Aorta (tissue), 5 donors: Measurements from ENCODE around the gene SLC6A15. TPM values are rescaled to one million over a fixed set of nuclear protein-coding genes. Genes with fewer than 3 reads are reported as not detected.

ENCODE experiments used
- ATAC-seq: fragments of 200-7000 bp; cut with Tn5 transposase; one replicate; pipeline ENCODE4 v1.9.1; 2022; ENCODE audit warnings: moderate library complexity; ENCODE audit not compliant: low FRiP score
- DNase-seq, 2 donors: peaks; one replicate each; pipeline ENCODE4 v3.0.0-alpha.2; 2020
- H3K27ac ChIP-seq, 2 donors: one replicate each; pipeline ENCODE4 v1.5.1; 2013; ENCODE audit warnings: low read length in 2 of 2, mild to moderate bottlenecking in 2 of 2, moderate library complexity in 2 of 2, control low read depth in 1 of 2, inconsistent platforms in 1 of 2, low read depth in 1 of 2
- H3K27me3 ChIP-seq, 2 donors: one replicate each; pipeline ENCODE4 v1.6.1; 2013; ENCODE audit warnings: control low read depth in 1 of 2, low read length in 1 of 2, mild to moderate bottlenecking in 1 of 2, moderate library complexity in 1 of 2; ENCODE audit not compliant: insufficient read depth in 2 of 2, control insufficient read depth in 1 of 2
- H3K36me3 ChIP-seq, 2 donors: one replicate each; pipeline ENCODE4 v1.6.1; 2013; ENCODE audit warnings: control low read depth in 1 of 2, low read length in 1 of 2, mild to moderate bottlenecking in 1 of 2; ENCODE audit not compliant: insufficient read depth in 2 of 2, control insufficient read depth in 1 of 2
- H3K4me1 ChIP-seq, 2 donors: one replicate each; pipeline ENCODE4 v1.6.1; 2013; ENCODE audit warnings: low read length in 2 of 2, control low read depth in 1 of 2, mild to moderate bottlenecking in 1 of 2, moderate library complexity in 1 of 2; ENCODE audit not compliant: insufficient read depth in 2 of 2, control insufficient read depth in 1 of 2
- H3K4me3 ChIP-seq, 2 donors: one replicate each; pipeline ENCODE4 v1.5.1; 2013; ENCODE audit warnings: low read length in 2 of 2, control low read depth in 1 of 2, mild to moderate bottlenecking in 1 of 2
- H3K9me3 ChIP-seq: one replicate; pipeline ENCODE4 v1.6.1; 2013; ENCODE audit warnings: mild to moderate bottlenecking, low read length; ENCODE audit not compliant: control insufficient read depth
- WGBS, 2 donors: extraction: QIAGEN DNeasy Blood & Tissue Kit; methylation state at CpG; one replicate each; pipeline ENCODE4 v1.1.7; 2013; 5-methylcytosine and 5-hydroxymethylcytosine counted together
- intact Hi-C, 2 donors: fragments of 100-400 bp; cut with DNase I; formaldehyde crosslinking; loops; one replicate each; pipeline versions ENCODE4 v1.14.2 to v1.15.0; 2022
- polyA plus RNA-seq, 2 donors: library from polyadenylated mRNA; stranded (reverse); fragments of 200-250 nt; gene quantifications; one replicate each; pipeline ENCODE4 v1.2.3, GENCODE V29; 2013
- total RNA-seq, 2 donors: library from RNA; stranded (reverse); fragmentation: NEBNext Ultra II Directional; extraction: Animal tissue kit (Norgen Biotek cat#: 25700); gene quantifications; one replicate each; pipeline ENCODE4 v1.2.1, GENCODE V29; 2021
- donor health status: healthy with polysubstance abuse.
- donor health status: Bipolar disorder and iron deficiency.
- donor health status: DM: no; HTN: no; CAD: no.
- donor health status: DM: no; HTN: no; CAD: no.
- donor health status: DM: yes; HTN: yes; CAD: no.

Gene SLC6A15
- total and polyA plus RNA-seq, 4 donors, result 0.15 to 0.55 TPM; not detected in 2

GRCh38 chr12:84822525-84822924 is 90.1 kb downstream of the SLC6A15 start:
- no peak for DNase-seq
- Histone ChIP-seq H3K4me1 (no peaks in the 10 kb centered on the region), H3K27me3 (no peaks in the 10 kb centered on the region), H3K4me3 (no peak overlapping the region), H3K9me3 (no peaks in the 10 kb centered on the region), H3K36me3 (no peaks in the 10 kb centered on the region), H3K27ac (no peak overlapping the region)
- intact Hi-C loops, result no loop called here
- ATAC-seq, result no peak
- 34 to 37% methylated on average over 2 of the region's 2 CpGs for WGBS, 2 donors

GRCh38 chr12:84816916-84817695 is 95.5 kb downstream of the SLC6A15 start:
- DNase-seq (no peak), ATAC-seq (no peak)
- H3K27me3 ChIP-seq, result no peaks in the 10 kb centered on the region
- H3K36me3 ChIP-seq, result no peaks in the 10 kb centered on the region
- H3K27ac ChIP-seq, result no peak overlapping the region
- WGBS, 2 donors, result 26 to 28% methylated on average over 3 of the region's 3 CpGs
- no peak overlapping the region for H3K4me3 ChIP-seq
- H3K4me1 ChIP-seq, result no peaks in the 10 kb centered on the region
- H3K9me3 ChIP-seq, result no peaks in the 10 kb centered on the region
- intact Hi-C loops, result no loop called here

DNA sequence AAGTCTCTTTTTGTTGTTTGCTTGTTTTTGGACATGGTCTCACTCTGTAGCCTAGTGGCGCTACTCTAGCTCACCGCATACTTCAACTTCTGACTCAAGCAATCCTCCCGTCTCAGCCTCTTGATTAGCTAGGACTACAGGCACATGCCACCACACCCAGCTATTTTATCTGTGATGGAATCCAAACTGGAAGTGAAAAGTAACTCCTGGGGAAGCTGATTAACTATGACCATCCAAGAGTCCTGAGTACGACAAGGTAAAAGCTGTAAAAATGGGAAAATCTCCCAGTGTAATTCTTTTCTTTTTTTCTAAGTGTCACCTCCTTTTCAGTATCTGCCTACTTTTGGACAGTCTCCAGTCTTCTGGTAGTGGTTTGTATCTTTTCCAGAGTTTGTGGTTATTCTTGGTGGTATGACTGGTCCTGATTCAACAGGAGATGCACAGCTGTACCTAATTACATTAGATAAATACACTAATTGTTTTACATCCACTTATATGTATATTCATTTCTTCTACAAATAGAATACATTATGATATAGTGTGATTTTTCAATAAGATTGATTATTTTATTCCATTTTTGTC is 97.8 kb downstream of the SLC6A15 start:
- Histone ChIP-seq H3K4me1 (no peaks in the 10 kb centered on the region), H3K36me3 (no peaks in the 10 kb centered on the region), H3K4me3 (no peak overlapping the region), H3K9me3 (no peaks in the 10 kb centered on the region), H3K27me3 (no peaks in the 10 kb centered on the region), H3K27ac (no peak overlapping the region)
- DNase-seq (no peak), ATAC-seq (no peak)
- intact Hi-C loops, result no loop called here
- WGBS, 2 donors, result 92 to 93% methylated on average over 4 of the region's 4 CpGs

DNA sequence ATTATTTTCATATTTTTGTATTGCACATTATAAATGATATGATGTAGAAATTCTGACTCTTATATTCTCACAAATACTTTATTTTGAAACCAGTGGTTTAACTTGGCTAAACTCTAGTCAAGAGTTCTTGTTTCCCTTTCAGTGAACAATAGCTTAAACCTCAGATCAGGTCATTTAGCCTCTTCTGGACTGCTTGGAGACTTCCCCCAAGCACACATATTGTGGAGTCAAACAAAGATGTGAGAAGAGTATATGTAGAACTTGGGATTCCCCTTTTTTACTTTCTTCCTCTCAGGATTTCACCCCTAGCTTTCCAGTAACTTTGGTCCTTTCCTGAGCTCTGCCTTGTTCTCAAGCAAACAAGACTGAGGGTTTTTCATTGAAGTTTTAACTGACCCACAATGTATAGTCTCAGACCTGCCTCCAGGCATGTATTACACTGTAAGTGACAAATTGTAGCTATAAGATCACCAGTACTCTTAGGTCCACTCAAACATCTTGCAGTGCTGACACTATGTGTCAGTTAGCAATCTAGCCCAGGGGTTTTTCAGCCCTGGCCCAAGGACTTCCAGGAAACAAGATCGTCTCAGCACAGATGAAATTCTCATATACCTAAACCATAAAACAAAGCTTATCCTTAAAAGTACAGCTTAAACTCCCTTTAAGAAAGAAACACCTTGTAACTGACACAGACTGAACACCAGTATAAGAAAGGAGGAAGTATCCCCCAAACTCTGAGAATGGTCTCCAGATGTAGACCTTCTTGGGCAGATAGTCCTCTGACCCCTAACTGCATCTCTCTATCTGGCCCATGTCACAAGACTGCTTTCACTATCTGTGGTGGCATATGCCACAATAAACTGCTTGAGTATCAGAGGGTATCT is 98.6 kb downstream of the SLC6A15 start:
- no peak overlapping the region for H3K27ac ChIP-seq
- ATAC-seq (no peak), DNase-seq (no peak)
- H3K9me3 ChIP-seq, result no peaks in the 10 kb centered on the region
- no peaks in the 10 kb centered on the region for H3K4me1 ChIP-seq
- H3K36me3 ChIP-seq, result no peaks in the 10 kb centered on the region
- WGBS, 2 donors, result 83 to 89% methylated on average over 1 of the region's 1 CpG
- intact Hi-C loops, result no loop called here
- H3K4me3 ChIP-seq, result no peak overlapping the region
- no peaks in the 10 kb centered on the region for H3K27me3 ChIP-seq

DNA sequence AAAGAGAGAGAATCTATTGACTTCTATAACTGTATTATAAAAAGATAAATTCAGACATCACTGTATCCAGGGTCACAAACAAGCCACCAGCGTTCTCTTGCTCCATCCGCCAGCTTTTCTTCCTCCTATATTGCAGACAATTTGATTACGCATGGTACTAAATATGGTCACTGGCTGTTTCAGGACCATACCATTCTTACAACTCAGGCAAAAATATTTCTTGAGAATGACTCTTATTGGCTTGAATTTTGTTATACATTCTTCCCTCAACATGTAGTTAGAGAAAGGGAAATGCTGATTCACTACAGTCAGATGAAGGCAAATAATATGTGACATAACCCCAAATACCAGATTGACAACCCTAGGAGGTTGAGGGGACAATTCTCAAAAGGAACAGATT is 101.3 kb downstream of the SLC6A15 start:
- Histone ChIP-seq H3K4me3 (no peak overlapping the region), H3K27ac (no peak overlapping the region), H3K27me3 (no peaks in the 10 kb centered on the region), H3K36me3 (no peaks in the 10 kb centered on the region), H3K4me1 (no peaks in the 10 kb centered on the region), H3K9me3 (no peaks in the 10 kb centered on the region)
- DNase-seq, result no peak
- intact Hi-C loops, result no loop called here
- no peak for ATAC-seq
- WGBS, 2 donors, result 59 to 71% methylated on average over 3 of the region's 3 CpGs

GRCh38 chr12:84810611-84811010 is 102.0 kb downstream of the SLC6A15 start:
- Histone ChIP-seq H3K27me3 (no peaks in the 10 kb centered on the region), H3K27ac (no peak overlapping the region), H3K9me3 (no peaks in the 10 kb centered on the region), H3K4me1 (no peaks in the 10 kb centered on the region), H3K36me3 (no peaks in the 10 kb centered on the region), H3K4me3 (no peak overlapping the region)
- DNase-seq (no peak), ATAC-seq (no peak)
- WGBS, 2 donors, result 90 to 91% methylated on average over 1 of the region's 1 CpG
- intact Hi-C loops, result no loop called here

Other genes with a start within 250 kb of the SLC6A15 start
- gene TSPAN19, start 123.5 kb upstream of the SLC6A15 start, total RNA-seq, result not detected
- gene TSPAN19, start 123.5 kb upstream of the SLC6A15 start, polyA plus RNA-seq, result not detected
- under 1 TPM; 0.19 to 0.99 TPM for gene LRRIQ1, start 123.6 kb upstream of the SLC6A15 start, total RNA-seq
- gene LRRIQ1, start 123.6 kb upstream of the SLC6A15 start, polyA plus RNA-seq, result not detected